Endothelial cell of umbilical vein (primary cell): Measurements from ENCODE around the gene FBXL22. TPM values are rescaled to one million over a fixed set of nuclear protein-coding genes. Genes with fewer than 3 reads are reported as not detected.

Experiments used
- BruUV-seq: library from RNA; stranded (reverse); fragments of 400-500 nt; replicated peaks from 2 replicates; lab custom pipeline; 2021; lab: Mats Ljungman, UMichigan
- CTCF ChIA-PET: fragments of 300-600, 350-600 bp; sonication (Branson Sonifier 250); formaldehyde crosslinking; loops from one replicate; lab custom pipeline; 2021; ENCODE audit warnings: antibody characterized with exemption, inconsistent platforms; lab: Charles Lee
- POLR2A ChIA-PET: fragments of 300-600, 350-600 bp; sonication (Branson Sonifier 250); formaldehyde crosslinking; loops from one replicate; lab custom pipeline; 2021; ENCODE audit warnings: antibody characterized with exemption, inconsistent platforms; lab: Charles Lee
- DNase-seq: peaks from one replicate; pipeline ENCODE4 v3.0.0-alpha.2; 2011; ENCODE audit warnings: low read depth, low spot score
- FAIRE-seq: peaks from 2 replicates; lab custom pipeline; 2011; peaks lifted over from hg19 to GRCh38; lab: Jason Lieb, UNC
- H2AFZ ChIP-seq: 2 replicates; pipeline ENCODE4 v1.6.0; 2012; ENCODE audit warnings: low read depth, low read length, control low read depth, inconsistent platforms
- H3K27ac ChIP-seq: 2 replicates; pipeline ENCODE4 v1.5.1; 2011; ENCODE audit warnings: low read depth, mild to moderate bottlenecking, control low read depth, low read length, moderate library complexity; ENCODE audit not compliant: insufficient read depth
- H3K27me3 ChIP-seq, 2 experiments: 2 replicates each; pipeline versions ENCODE4 v1.6.0 to v1.6.1; 2011; ENCODE audit warnings: low read length in 2 of 2, mixed read lengths in 1 of 2; ENCODE audit not compliant: control insufficient read depth in 2 of 2, insufficient read depth in 2 of 2
- H3K36me3 ChIP-seq, 2 experiments: 2 replicates in 1 of 2; 3 replicates in 1 of 2; pipeline ENCODE4 v1.5.1; 2011; ENCODE audit warnings: low read length in 2 of 2, mild to moderate bottlenecking in 1 of 2, moderate library complexity in 1 of 2; ENCODE audit not compliant: control insufficient read depth in 2 of 2, insufficient read depth in 2 of 2; ENCODE audit errors: extremely low read depth in 1 of 2
- H3K4me1 ChIP-seq: 3 replicates; pipeline ENCODE4 v1.5.1; 2011; ENCODE audit warnings: mild to moderate bottlenecking, low read length; ENCODE audit not compliant: control insufficient read depth, insufficient read depth; ENCODE audit errors: extremely low read depth
- H3K4me2 ChIP-seq: 2 replicates; pipeline ENCODE4 v1.6.1; 2011; ENCODE audit warnings: low read length, control low read depth, mixed read lengths; ENCODE audit not compliant: insufficient read depth
- H3K4me3 ChIP-seq, 3 experiments: fragments of 200-600 bp in 1 of 3; sonication (generic), shearing (Covaris generic) in 1 of 3; replicated peaks in 1 of 3; 2 replicates each; pipeline ENCODE4 v1.5.1; 2011 to 2016; ENCODE audit warnings: control low read depth in 3 of 3, low read length in 3 of 3, mild to moderate bottlenecking in 2 of 3, inconsistent platforms in 1 of 3, low read depth in 1 of 3, moderate library complexity in 1 of 3; ENCODE audit not compliant: insufficient read depth in 1 of 3
- H3K79me2 ChIP-seq: 2 replicates; pipeline ENCODE4 v1.6.0; 2012; ENCODE audit warnings: low read length, inconsistent platforms; ENCODE audit not compliant: control insufficient read depth, insufficient read depth
- H3K9ac ChIP-seq: replicated peaks from 2 replicates; pipeline ENCODE3; 2011; ENCODE audit warnings: low read length, control low read depth; ENCODE audit not compliant: insufficient read depth; ENCODE audit errors: extremely low read depth
- H3K9me1 ChIP-seq: replicated peaks from 3 replicates; pipeline ENCODE4 v1.6.0; 2011; ENCODE audit warnings: mild to moderate bottlenecking, low read length; ENCODE audit not compliant: control insufficient read depth, insufficient read depth; ENCODE audit errors: extremely low read depth
- H3K9me3 ChIP-seq: replicated peaks from 2 replicates; pipeline ENCODE4 v1.5.1; 2012; ENCODE audit warnings: low read length, inconsistent platforms; ENCODE audit not compliant: control insufficient read depth, insufficient read depth
- H4K20me1 ChIP-seq: replicated peaks from 2 replicates; pipeline ENCODE3; 2011; ENCODE audit warnings: mild to moderate bottlenecking, low read length; ENCODE audit not compliant: control insufficient read depth, insufficient read depth; ENCODE audit errors: extremely low read depth
- CTCF ChIP-seq, 2 donors: IDR thresholded peaks; 1 replicate in 1 of 2; 2 replicates in 1 of 2; pipeline ENCODE4 v1.5.1; 2011; ENCODE audit warnings: low read length in 2 of 2, mild to moderate bottlenecking in 2 of 2, moderate library complexity in 2 of 2, control low read depth in 1 of 2, inconsistent platforms in 1 of 2, low read depth in 1 of 2; ENCODE audit not compliant: insufficient read depth in 1 of 2; ENCODE audit errors: extremely low read depth in 1 of 2
- EZH2 ChIP-seq: IDR thresholded peaks from 2 replicates; pipeline ENCODE4 v1.6.1; 2012; ENCODE audit warnings: borderline replicate concordance, low read depth, mild to moderate bottlenecking, moderate library complexity, low read length, inconsistent platforms; ENCODE audit not compliant: severe bottlenecking
- FOS ChIP-seq: IDR thresholded peaks from 2 replicates; pipeline ENCODE4 v1.6.1; 2011; ENCODE audit warnings: mild to moderate bottlenecking, low read length, moderate library complexity, borderline replicate concordance; ENCODE audit not compliant: insufficient read depth
- GATA2 ChIP-seq: IDR thresholded peaks from 2 replicates; pipeline ENCODE4 v1.7.0; 2011; ENCODE audit warnings: low read depth, mild to moderate bottlenecking, moderate library complexity, mixed read lengths, low read length; ENCODE audit not compliant: insufficient read length, insufficient read depth
- JUN ChIP-seq: IDR thresholded peaks from 2 replicates; pipeline ENCODE4 v1.6.1; 2011; ENCODE audit warnings: borderline replicate concordance, low read depth; ENCODE audit not compliant: insufficient read length, insufficient read depth
- MYC ChIP-seq: IDR thresholded peaks from one replicate; pipeline ENCODE4 v1.6.1; 2011; ENCODE audit warnings: mild to moderate bottlenecking, low read depth, low read length
- POLR2A ChIP-seq: IDR thresholded peaks from 2 replicates; pipeline ENCODE4 v1.6.1; 2012; ENCODE audit warnings: low read depth, mild to moderate bottlenecking, control low read depth, low read length
- POLR2AphosphoS5 ChIP-seq: IDR thresholded peaks from 2 replicates; pipeline ENCODE4 v1.6.1; 2012; ENCODE audit warnings: low read depth, mild to moderate bottlenecking, control low read depth, low read length, moderate library complexity; ENCODE audit not compliant: insufficient read depth
- dilution Hi-C: fragments of 300-500 bp; cut with MboI; formaldehyde crosslinking; loops from one replicate; pipeline ENCODE4 v1.15.0; 2019; ENCODE audit warnings: low sequenced_read_pairs; ENCODE audit not compliant: extremely low pct_ligation_motif_present
- intact Hi-C: fragments of 100-400 bp; cut with micrococcal nuclease; formaldehyde crosslinking; loops from one replicate; pipeline ENCODE4 v1.10.0; 2022
- polyA plus RNA-seq, 4 experiments: library from polyadenylated mRNA; depleted of rRNA in 3 of 4; stranded (reverse) in 3 of 4; unstranded in 1 of 4; fragments of >200 nt; gene quantifications; 2 replicates each; pipeline versions ENCODE4 v1.2.1 to v1.2.3, GENCODE V29; 2011 to 2012; ENCODE audit warnings: missing spikeins in 1 of 4
- total RNA-seq: library from RNA; stranded (reverse); gene quantifications from 2 replicates; pipeline ENCODE4 v1.2.3, GENCODE V29; 2021
- TF ChIP-seq, protein P1 (sequence below): IDR thresholded peaks from 2 replicates; pipeline ENCODE4 v1.6.1; 2011; ENCODE audit not compliant: insufficient read depth, insufficient read length

FBXL22 gene
- total and polyA plus RNA-seq, 2 donors (not counting 3 experiments of a cell fraction or from before 2014, with no cell fraction given) = 0.06 TPM; not detected in 1

DNA sequence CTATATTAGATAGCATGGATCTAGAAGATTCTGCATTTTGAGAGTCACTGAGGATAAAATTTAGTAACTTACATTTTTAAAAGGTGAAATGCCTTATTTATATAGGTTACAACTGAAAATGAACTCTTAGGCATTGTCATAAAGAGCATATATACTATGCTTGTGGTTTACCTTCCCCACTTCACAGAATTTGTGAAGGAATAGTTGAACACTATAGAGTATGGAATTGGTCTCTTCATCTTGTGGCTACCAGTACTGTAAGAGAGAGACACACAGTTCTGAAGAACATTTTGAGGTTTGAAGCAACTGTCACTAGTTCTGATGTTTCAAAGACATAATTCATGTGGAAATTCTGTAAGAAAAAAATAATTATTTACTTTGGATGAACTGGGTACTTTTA, 41.7 kb upstream of the FBXL22 start:
- CTCF ChIA-PET = no interaction called here
- H4K20me1 ChIP-seq = no peaks in the 10 kb centered on the region
- H3K27ac ChIP-seq = no peak overlapping the region
- intact Hi-C loops (no loop called here), dilution Hi-C loops (no loop called here)
- H3K4me1 ChIP-seq = peaks cover 15% of the 10 kb centered on the region
- BruUV-seq = no TSS peak
- H3K9ac ChIP-seq = no peak overlapping the region
- POLR2A ChIA-PET = no interaction called here
- H2AFZ ChIP-seq = no peak overlapping the region
- TF ChIP-seq MYC (no peak), JUN (no peak), GATA2 (no peak), FOS (no peak), CTCF (IDR thresholded peaks at IDR 0.05; ENCODE audit: extremely low read depth in 1 of 2, insufficient read depth in 1 of 2, low read depth in 1 of 2, low read length in 2 of 2) (no peak), POLR2AphosphoS5 (no peak), POLR2A (no peak), EZH2 (no peak)
- TF ChIP-seq, protein P1, sequence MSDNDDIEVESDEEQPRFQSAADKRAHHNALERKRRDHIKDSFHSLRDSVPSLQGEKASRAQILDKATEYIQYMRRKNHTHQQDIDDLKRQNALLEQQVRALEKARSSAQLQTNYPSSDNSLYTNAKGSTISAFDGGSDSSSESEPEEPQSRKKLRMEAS = no peak
- H3K4me3 ChIP-seq = no peak overlapping the region
- no peaks in the 10 kb centered on the region for H3K27me3 ChIP-seq
- no peak overlapping the region for H3K4me2 ChIP-seq
- DNase-seq = no peak
- no peaks in the 10 kb centered on the region for H3K9me1 ChIP-seq
- H3K79me2 ChIP-seq = peaks cover 16% of the 10 kb centered on the region
- no peak for FAIRE-seq
- no peaks in the 10 kb centered on the region for H3K9me3 ChIP-seq
- H3K36me3 ChIP-seq = peaks cover 0 to 3% of the 10 kb centered on the region in 2 experiments
